Suprapubic skin (tissue), 4 donors: ENCODE data around the gene TRIP12. TPM values are rescaled to one million over a fixed set of nuclear protein-coding genes. Genes with fewer than 3 reads are reported as not detected.

Experiments
- DNase-seq, 2 donors: peaks; one replicate each; pipeline ENCODE4 v3.0.0-alpha.2; 2019; ENCODE audit warnings: low spot score in 2 of 2
- H3K27ac ChIP-seq: fragments of 200-600 bp; sonication (generic); one replicate; pipeline ENCODE4 v1.5.1; 2019
- H3K27me3 ChIP-seq: fragments of 200-600 bp; sonication (generic); one replicate; pipeline ENCODE4 v1.5.1; 2019
- H3K36me3 ChIP-seq: fragments of 200-600 bp; sonication (generic); one replicate; pipeline ENCODE4 v1.5.1; 2019
- H3K4me1 ChIP-seq: fragments of 200-600 bp; sonication (generic); one replicate; pipeline ENCODE4 v1.5.1; 2019
- H3K4me3 ChIP-seq: fragments of 200-600 bp; sonication (generic); one replicate; pipeline ENCODE4 v1.5.1; 2019; ENCODE audit warnings: mild to moderate bottlenecking
- H3K9me3 ChIP-seq: fragments of 200-600 bp; sonication (generic); one replicate; pipeline ENCODE4 v1.5.1; 2019
- EP300 ChIP-seq: sonication (generic); formaldehyde crosslinking; IDR thresholded peaks from one replicate; pipeline ENCODE4 v1.6.1; 2017; ENCODE audit warnings: antibody characterized with exemption
- POLR2A ChIP-seq, 2 donors: fragments of 450-650 bp; IDR thresholded peaks; one replicate each; pipeline ENCODE4 v1.6.1; 2017; ENCODE audit warnings: antibody characterized with exemption in 2 of 2, mild to moderate bottlenecking in 2 of 2, moderate library complexity in 2 of 2
- POLR2AphosphoS5 ChIP-seq, 3 donors: sonication (generic); formaldehyde crosslinking; IDR thresholded peaks; one replicate each; pipeline ENCODE4 v1.6.1; 2017; ENCODE audit warnings: antibody characterized with exemption in 3 of 3
- WGBS: methylation state at CpG from one replicate; pipeline ENCODE4 v1.1.5; 2018; 5-methylcytosine and 5-hydroxymethylcytosine counted together
- total RNA-seq, 4 donors: library from RNA; depleted of rRNA; stranded (reverse); fragments of >200 nt; gene quantifications; one replicate each; pipeline ENCODE4 v1.1.0, GENCODE V29; 2016
- TF ChIP-seq, protein P1 (sequence below), 2 donors: fragments of 200-600 bp in 1 of 2; fragments of 450-650 bp in 1 of 2; sonication (generic) in 1 of 2; IDR thresholded peaks; one replicate each; pipeline ENCODE4 v1.5.1; 2016 to 2019; ENCODE audit warnings: antibody characterized with exemption in 2 of 2, mild to moderate bottlenecking in 1 of 2, moderate library complexity in 1 of 2

Gene TRIP12
- total RNA-seq, 4 donors from 2014 or later: 124 to 227 (median 143) TPM

DNA sequence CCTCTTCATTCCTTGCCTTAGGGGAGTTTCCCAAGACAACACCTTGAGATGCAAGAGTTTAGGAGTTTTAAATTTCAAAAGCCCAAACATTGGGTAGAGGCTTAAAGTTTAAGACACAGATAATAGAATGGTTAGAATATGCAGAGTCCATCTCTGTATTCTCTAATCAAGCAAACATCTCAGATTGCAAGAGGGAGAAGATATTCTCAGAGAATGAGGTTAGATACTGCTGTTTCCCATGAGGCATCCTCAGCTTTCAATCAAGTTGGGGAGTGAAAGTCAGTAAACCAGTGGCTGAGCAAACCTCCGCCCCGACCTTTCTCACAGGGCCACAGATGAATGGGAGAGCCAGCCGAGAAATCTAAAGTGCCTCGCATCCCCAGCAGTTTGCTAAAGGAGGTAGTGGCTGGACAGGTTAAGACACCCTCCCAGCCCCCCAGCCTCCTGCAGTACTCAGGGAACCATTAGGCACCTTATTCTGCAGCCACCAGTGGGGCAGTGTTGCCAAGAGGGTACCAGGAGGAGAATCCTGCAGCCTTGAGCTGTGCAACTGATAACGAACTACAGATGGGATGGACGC lies 30.5 kb upstream of the TRIP12 start:
- H3K9me3 ChIP-seq: no peaks in the 10 kb centered on the region
- TF ChIP-seq, protein P1, sequence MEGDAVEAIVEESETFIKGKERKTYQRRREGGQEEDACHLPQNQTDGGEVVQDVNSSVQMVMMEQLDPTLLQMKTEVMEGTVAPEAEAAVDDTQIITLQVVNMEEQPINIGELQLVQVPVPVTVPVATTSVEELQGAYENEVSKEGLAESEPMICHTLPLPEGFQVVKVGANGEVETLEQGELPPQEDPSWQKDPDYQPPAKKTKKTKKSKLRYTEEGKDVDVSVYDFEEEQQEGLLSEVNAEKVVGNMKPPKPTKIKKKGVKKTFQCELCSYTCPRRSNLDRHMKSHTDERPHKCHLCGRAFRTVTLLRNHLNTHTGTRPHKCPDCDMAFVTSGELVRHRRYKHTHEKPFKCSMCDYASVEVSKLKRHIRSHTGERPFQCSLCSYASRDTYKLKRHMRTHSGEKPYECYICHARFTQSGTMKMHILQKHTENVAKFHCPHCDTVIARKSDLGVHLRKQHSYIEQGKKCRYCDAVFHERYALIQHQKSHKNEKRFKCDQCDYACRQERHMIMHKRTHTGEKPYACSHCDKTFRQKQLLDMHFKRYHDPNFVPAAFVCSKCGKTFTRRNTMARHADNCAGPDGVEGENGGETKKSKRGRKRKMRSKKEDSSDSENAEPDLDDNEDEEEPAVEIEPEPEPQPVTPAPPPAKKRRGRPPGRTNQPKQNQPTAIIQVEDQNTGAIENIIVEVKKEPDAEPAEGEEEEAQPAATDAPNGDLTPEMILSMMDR (IDR thresholded peaks at IDR 0.05): no peak
- TF ChIP-seq POLR2A (IDR thresholded peaks at IDR 0.05): no peak
- no peak for TF ChIP-seq EP300
- no peak for TF ChIP-seq POLR2AphosphoS5 (IDR thresholded peaks at IDR 0.05)
- no peaks in the 10 kb centered on the region for H3K4me1 ChIP-seq
- 96% methylated on average over 6 of the region's 6 CpGs for WGBS
- no peak for DNase-seq
- no peaks in the 10 kb centered on the region for H3K36me3 ChIP-seq
- no peak overlapping the region for H3K27ac ChIP-seq
- no peak overlapping the region for H3K4me3 ChIP-seq
- H3K27me3 ChIP-seq: no peaks in the 10 kb centered on the region

GRCh38 chr2:229947544-229947943 lies 25.7 kb upstream of the TRIP12 start:
- H3K27me3 ChIP-seq: no peaks in the 10 kb centered on the region
- 80% methylated on average over 1 of the region's 1 CpG for WGBS
- TF ChIP-seq POLR2AphosphoS5 (IDR thresholded peaks at IDR 0.05): no peak
- TF ChIP-seq POLR2A (IDR thresholded peaks at IDR 0.05): no peak
- TF ChIP-seq, protein P1 (IDR thresholded peaks at IDR 0.05): no peak
- H3K4me3 ChIP-seq: no peak overlapping the region
- DNase-seq: no peak
- no peaks in the 10 kb centered on the region for H3K9me3 ChIP-seq
- no peaks in the 10 kb centered on the region for H3K4me1 ChIP-seq
- no peaks in the 10 kb centered on the region for H3K36me3 ChIP-seq
- no peak overlapping the region for H3K27ac ChIP-seq

DNA sequence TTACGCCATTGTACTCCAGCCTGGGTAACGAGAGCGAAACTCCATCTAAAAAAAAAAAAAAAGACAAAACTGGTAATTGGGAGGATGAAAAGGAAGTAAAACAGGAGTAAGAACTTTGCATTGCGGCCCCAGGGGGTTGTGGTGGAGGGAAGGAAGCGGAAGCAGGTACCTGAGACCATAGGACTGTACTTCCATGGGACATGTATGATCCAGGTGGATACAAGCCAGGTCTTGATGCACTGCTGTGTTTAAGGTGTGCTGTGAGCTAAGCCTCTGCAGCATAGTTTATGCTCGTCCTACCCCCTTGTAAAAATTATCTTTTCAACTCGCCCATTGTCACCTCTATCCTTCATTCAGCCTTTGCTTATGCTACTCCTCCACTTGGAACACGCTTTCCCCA lies 24.2 kb upstream of the TRIP12 start:
- H3K36me3 ChIP-seq: no peaks in the 10 kb centered on the region
- WGBS: 93% methylated on average over 8 of the region's 8 CpGs
- DNase-seq: no peak
- H3K4me1 ChIP-seq: no peaks in the 10 kb centered on the region
- H3K9me3 ChIP-seq: no peaks in the 10 kb centered on the region
- no peak overlapping the region for H3K27ac ChIP-seq
- TF ChIP-seq POLR2AphosphoS5 (IDR thresholded peaks at IDR 0.05): no peak
- no peak for TF ChIP-seq EP300
- TF ChIP-seq, protein P1 (IDR thresholded peaks at IDR 0.05): no peak
- TF ChIP-seq POLR2A (IDR thresholded peaks at IDR 0.05): no peak
- H3K4me3 ChIP-seq: no peak overlapping the region
- no peaks in the 10 kb centered on the region for H3K27me3 ChIP-seq

GRCh38 chr2:229943770-229944449 lies 22.1 kb upstream of the TRIP12 start:
- Histone ChIP-seq H3K4me3 (no peak overlapping the region), H3K27ac (no peak overlapping the region), H3K9me3 (no peaks in the 10 kb centered on the region), H3K4me1 (no peaks in the 10 kb centered on the region), H3K27me3 (no peaks in the 10 kb centered on the region), H3K36me3 (no peaks in the 10 kb centered on the region)
- 79% methylated on average over 5 of the region's 5 CpGs for WGBS
- TF ChIP-seq, protein P1 (IDR thresholded peaks at IDR 0.05): no peak
- TF ChIP-seq POLR2A (IDR thresholded peaks at IDR 0.05) (no peak), EP300 (no peak), POLR2AphosphoS5 (IDR thresholded peaks at IDR 0.05) (no peak)
- no peak for DNase-seq

- 100% methylated on average over 1 of the region's 2 CpGs for WGBS
- TF ChIP-seq POLR2A (IDR thresholded peaks at IDR 0.05): no peak
- no peak for TF ChIP-seq POLR2AphosphoS5 (IDR thresholded peaks at IDR 0.05)
- TF ChIP-seq, protein P1 (IDR thresholded peaks at IDR 0.05): no peak
- Histone ChIP-seq H3K4me3 (no peak overlapping the region), H3K36me3 (no peaks in the 10 kb centered on the region), H3K27me3 (no peaks in the 10 kb centered on the region), H3K9me3 (no peaks in the 10 kb centered on the region), H3K27ac (no peak overlapping the region), H3K4me1 (no peaks in the 10 kb centered on the region)
- DNase-seq: no peak
Observed at GRCh38 chr2:229943171-229943570, 21.4 kb upstream of the TRIP12 start.
